Panc1 (cell line): Measurements from ENCODE around the gene FIBP. TPM values are rescaled to one million over a fixed set of nuclear protein-coding genes. Genes with fewer than 3 reads are reported as not detected.

Experiments
- ATAC-seq: fragments of 200-7000 bp; cut with Tn5 transposase; 2 replicates; pipeline ENCODE4 v1.9.1; 2020; ENCODE audit warnings: mild to moderate bottlenecking, moderate library complexity
- BruUV-seq: library from RNA; stranded (reverse); fragments of 400-500 nt; replicated peaks from 2 replicates; lab custom pipeline; 2021; lab: Mats Ljungman, UMichigan
- CTCF ChIA-PET: fragments of 300-600 bp; sonication (Branson Sonifier 250); formaldehyde crosslinking; loops from one replicate; lab custom pipeline; 2022; ENCODE audit warnings: antibody characterized with exemption; lab: Charles Lee
- POLR2A ChIA-PET: fragments of 300-600 bp; sonication (Branson Sonifier 250); formaldehyde crosslinking; loops from one replicate; lab custom pipeline; 2022; ENCODE audit warnings: antibody characterized with exemption; lab: Charles Lee
- DNase-seq: peaks from one replicate; pipeline ENCODE4 v3.0.0-alpha.2; 2010; ENCODE audit warnings: low read depth, low spot score
- H3K27ac ChIP-seq: 2 replicates; pipeline ENCODE4 v1.5.1; 2011; ENCODE audit warnings: mild to moderate bottlenecking, low read length, inconsistent platforms
- H3K27me3 ChIP-seq: fragments of 200-500 bp; sonication (Bioruptor generic); 2 replicates; pipeline ENCODE4 v1.6.0; 2014; ENCODE audit warnings: low read length, inconsistent platforms; ENCODE audit not compliant: control insufficient read depth, insufficient read depth
- H3K36me3 ChIP-seq: fragments of 200-500 bp; sonication (Bioruptor generic); 2 replicates; pipeline ENCODE4 v1.5.1; 2014; ENCODE audit warnings: inconsistent platforms, mild to moderate bottlenecking, low read length, moderate library complexity; ENCODE audit not compliant: control insufficient read depth, insufficient read depth
- H3K4me1 ChIP-seq: 2 replicates; pipeline ENCODE4 v1.5.1; 2011; ENCODE audit warnings: inconsistent platforms, mild to moderate bottlenecking, low read length, moderate library complexity; ENCODE audit not compliant: control insufficient read depth, insufficient read depth
- H3K4me3 ChIP-seq, 2 experiments: 2 replicates each; pipeline ENCODE4 v1.5.1; 2011 to 2012; ENCODE audit warnings: low read depth in 2 of 2, low read length in 2 of 2, mild to moderate bottlenecking in 2 of 2, inconsistent platforms in 1 of 2, moderate library complexity in 1 of 2
- H3K9me3 ChIP-seq: fragments of 200-500 bp; sonication (Bioruptor generic); 2 replicates; pipeline ENCODE4 v1.5.1; 2014; ENCODE audit warnings: low read depth, mild to moderate bottlenecking, inconsistent platforms, low read length, moderate library complexity; ENCODE audit not compliant: control insufficient read depth, insufficient read depth
- CTCF ChIP-seq: fragments of 450-650 bp; IDR thresholded peaks from 2 replicates; pipeline ENCODE4 v1.5.1; 2017; ENCODE audit warnings: mild to moderate bottlenecking
- POLR2AphosphoS5 ChIP-seq: IDR thresholded peaks from 2 replicates; pipeline ENCODE4 v1.6.1; 2012; ENCODE audit warnings: mild to moderate bottlenecking, low read depth, low read length, moderate library complexity
- REST ChIP-seq, 2 experiments: IDR thresholded peaks; 2 replicates each; pipeline ENCODE4 v1.6.1; 2011 to 2012; ENCODE audit warnings: low read depth in 2 of 2, control low read depth in 1 of 2, low read length in 1 of 2, mild to moderate bottlenecking in 1 of 2, moderate library complexity in 1 of 2; ENCODE audit not compliant: insufficient read depth in 1 of 2
- SIN3A ChIP-seq: IDR thresholded peaks from 2 replicates; pipeline ENCODE4 v1.6.1; 2012; ENCODE audit warnings: low read depth, mild to moderate bottlenecking, low read length, moderate library complexity, borderline replicate concordance; ENCODE audit not compliant: insufficient read depth
- TCF7L2 ChIP-seq: IDR thresholded peaks from 2 replicates; pipeline ENCODE4 v1.6.1; 2011; ENCODE audit warnings: mild to moderate bottlenecking, low read depth, low read length, inconsistent platforms
- in situ Hi-C: cut with HindIII; loops from 2 replicates; pipeline ENCODE4 v1.10.0; 2016; ENCODE audit warnings: low sequenced_read_pairs, low pct_unique_long_range_greater_than_20kb
- intact Hi-C: fragments of 100-400 bp; cut with micrococcal nuclease; formaldehyde crosslinking; loops from one replicate; pipeline ENCODE4 v1.10.0; 2022; ENCODE audit not compliant: unreplicated experiment
- total RNA-seq: library from RNA; stranded (reverse); gene quantifications from one replicate; pipeline ENCODE4 v1.2.1, GENCODE V29; 2021; ENCODE audit not compliant: unreplicated experiment

Gene FIBP
- total RNA-seq, 1 experiment from 2014 or later: 105 TPM

- CTCF ChIA-PET: interaction anchor here (0.7 kb wide), 1 partner anchor 22 kb away, joined by 3 read pairs; no protein-coding TSS in a partner anchor
- Histone ChIP-seq H3K9me3 (no peaks in the 10 kb centered on the region), H3K27ac (no peak overlapping the region), H3K4me3 (no peak overlapping the region), H3K27me3 (no peaks in the 10 kb centered on the region), H3K4me1 (peaks cover 14% of the 10 kb centered on the region), H3K36me3 (no peaks in the 10 kb centered on the region)
- POLR2A ChIA-PET: no interaction called here
- ATAC-seq (peak; percentile 31), DNase-seq (no peak)
- no peak for TF ChIP-seq TCF7L2
- TF ChIP-seq SIN3A: no peak
- TF ChIP-seq REST (IDR thresholded peaks at IDR 0.05; ENCODE audit: insufficient read depth in 1 of 2, low read depth in 2 of 2, low read length in 1 of 2): no peak
- peak; percentile 40; the same call in 1 of the 2 replicates for TF ChIP-seq POLR2AphosphoS5
- TF ChIP-seq CTCF: no peak
- intact Hi-C loops (no loop called here), in situ Hi-C loops (no loop called here)
- BruUV-seq: no TSS peak
Observed at GRCh38 chr11:65927904-65928397, 39.7 kb upstream of the FIBP start.

DNA sequence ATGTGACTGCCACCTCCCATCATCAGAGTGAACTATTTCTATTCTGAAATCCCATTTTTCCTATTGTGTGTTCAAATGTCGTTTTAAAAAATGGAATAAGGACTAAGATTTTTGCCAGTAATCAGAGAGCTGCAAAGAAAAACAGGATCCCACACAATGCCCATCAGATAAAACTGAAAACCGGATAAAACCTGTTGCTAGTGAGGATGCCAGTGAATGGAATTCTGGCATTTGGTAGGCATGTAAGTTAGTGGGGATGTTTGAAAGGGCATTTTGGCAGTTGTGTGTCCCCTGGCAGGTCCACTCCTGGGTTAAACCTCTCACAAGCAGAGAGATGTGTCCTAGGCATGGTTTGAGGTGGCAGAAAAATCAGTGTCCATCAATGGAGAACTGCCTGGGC lies 37.1 kb upstream of the FIBP start:
- POLR2A ChIA-PET: no interaction called here
- H3K27me3 ChIP-seq: no peaks in the 10 kb centered on the region
- no peak for DNase-seq
- no peaks in the 10 kb centered on the region; the same call in 1 of the 2 replicates for H3K36me3 ChIP-seq
- H3K9me3 ChIP-seq: no peaks in the 10 kb centered on the region
- in situ Hi-C loops: no loop called here
- intact Hi-C loops: no loop called here
- H3K4me1 ChIP-seq: peaks cover 16% of the 10 kb centered on the region
- no peak overlapping the region for H3K27ac ChIP-seq
- ATAC-seq: no peak
- no TSS peak for BruUV-seq
- CTCF ChIA-PET: no interaction called here
- H3K4me3 ChIP-seq: no peak overlapping the region
- TF ChIP-seq TCF7L2 (no peak), REST (IDR thresholded peaks at IDR 0.05; ENCODE audit: insufficient read depth in 1 of 2, low read depth in 2 of 2, low read length in 1 of 2) (no peak), SIN3A (no peak), POLR2AphosphoS5 (no peak), CTCF (no peak)
